Ishikawa (cell line): Measurements from ENCODE around the gene VPS39.

ENCODE experiments used
- CEBPB ChIP-seq: IDR thresholded peaks from 2 replicates; pipeline ENCODE4 v1.6.1; 2012
- CREB1 ChIP-seq: IDR thresholded peaks from 2 replicates; pipeline ENCODE4 v1.6.1; 2012; ENCODE audit warnings: low read depth
- EGR1 ChIP-seq: IDR thresholded peaks from 2 replicates; pipeline ENCODE4 v1.6.1; 2012
- EP300 ChIP-seq: IDR thresholded peaks from 2 replicates; pipeline ENCODE4 v1.6.1; 2012; ENCODE audit warnings: borderline replicate concordance
- FOXM1 ChIP-seq: IDR thresholded peaks from 2 replicates; pipeline ENCODE4 v1.6.1; 2012; ENCODE audit warnings: low read depth, borderline replicate concordance
- NFIC ChIP-seq: IDR thresholded peaks from 2 replicates; pipeline ENCODE4 v1.6.1; 2012
- RAD21 ChIP-seq: IDR thresholded peaks from 2 replicates; pipeline ENCODE4 v1.6.1; 2012; ENCODE audit warnings: low read depth
- REST ChIP-seq: IDR thresholded peaks from 2 replicates; pipeline ENCODE4 v1.6.1; 2012; ENCODE audit warnings: low read depth, mild to moderate bottlenecking
- TAF1 ChIP-seq: IDR thresholded peaks from 2 replicates; pipeline ENCODE4 v1.6.1; 2012; ENCODE audit warnings: low read depth, mild to moderate bottlenecking
- TCF12 ChIP-seq: IDR thresholded peaks from 2 replicates; pipeline ENCODE4 v1.6.1; 2012; ENCODE audit warnings: low read depth
- TEAD4 ChIP-seq: IDR thresholded peaks from 2 replicates; pipeline ENCODE4 v1.6.1; 2012
- USF1 ChIP-seq: IDR thresholded peaks from 2 replicates; pipeline ENCODE4 v1.6.1; 2012
- YY1 ChIP-seq: IDR thresholded peaks from 2 replicates; pipeline ENCODE4 v1.6.1; 2012; ENCODE audit warnings: low read depth
- ZBTB7A ChIP-seq: IDR thresholded peaks from 2 replicates; pipeline ENCODE4 v1.6.1; 2012; ENCODE audit warnings: low read depth
- TF ChIP-seq, protein P1 (sequence below): IDR thresholded peaks from 2 replicates; pipeline ENCODE4 v1.6.1; 2012

VPS39 gene

GRCh38 chr15:42166225-42166940, 41.7 kb downstream of the VPS39 start:
- TF ChIP-seq REST, result no peak
- TF ChIP-seq, protein P1, sequence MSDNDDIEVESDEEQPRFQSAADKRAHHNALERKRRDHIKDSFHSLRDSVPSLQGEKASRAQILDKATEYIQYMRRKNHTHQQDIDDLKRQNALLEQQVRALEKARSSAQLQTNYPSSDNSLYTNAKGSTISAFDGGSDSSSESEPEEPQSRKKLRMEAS, result no peak
- TF ChIP-seq CREB1, result no peak
- TF ChIP-seq EGR1, result no peak
- no peak for TF ChIP-seq USF1
- no peak for TF ChIP-seq TAF1
- TF ChIP-seq TCF12, result no peak
- TF ChIP-seq RAD21, result no peak
- TF ChIP-seq EP300, result no peak
- no peak for TF ChIP-seq ZBTB7A
- TF ChIP-seq TEAD4, result no peak
- TF ChIP-seq CEBPB, result no peak
- no peak for TF ChIP-seq YY1

DNA sequence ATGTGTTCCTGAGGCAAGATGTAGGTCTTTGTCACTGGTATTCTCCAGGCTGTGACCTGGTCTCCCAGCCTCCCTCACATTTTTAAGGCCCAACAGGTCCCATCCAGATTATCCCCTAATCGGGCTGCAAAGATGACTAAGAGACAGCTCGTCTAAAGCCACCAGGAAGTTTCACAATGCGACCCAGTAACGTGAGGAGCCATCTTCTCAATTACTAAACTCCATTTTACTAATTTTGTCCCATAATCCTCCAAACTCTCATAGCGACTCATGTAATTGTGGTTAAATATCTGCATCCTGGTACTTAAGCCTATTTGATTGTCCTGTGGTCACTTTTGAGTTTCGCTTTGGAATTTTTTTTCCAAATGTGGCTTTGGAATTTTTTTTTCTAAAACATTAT, 43.0 kb downstream of the VPS39 start:
- TF ChIP-seq YY1, result no peak
- TF ChIP-seq EGR1, result no peak
- no peak for TF ChIP-seq ZBTB7A
- no peak for TF ChIP-seq REST
- no peak for TF ChIP-seq TEAD4

GRCh38 chr15:42163947-42164550, 44.1 kb downstream of the VPS39 start:
- no peak for TF ChIP-seq USF1
- no peak for TF ChIP-seq REST
- TF ChIP-seq EP300, result no peak
- no peak for TF ChIP-seq TCF12
- no peak for TF ChIP-seq CEBPB
- no peak for TF ChIP-seq TEAD4
- no peak for TF ChIP-seq FOXM1
- no peak for TF ChIP-seq ZBTB7A
- no peak for TF ChIP-seq CREB1
- TF ChIP-seq, protein P1, result no peak
- no peak for TF ChIP-seq TAF1
- TF ChIP-seq NFIC, result no peak
- no peak for TF ChIP-seq EGR1
- no peak for TF ChIP-seq RAD21
- TF ChIP-seq YY1, result no peak

- no peak for TF ChIP-seq ZBTB7A
- no peak for TF ChIP-seq USF1
- TF ChIP-seq TCF12, result no peak
- TF ChIP-seq EGR1, result no peak
- TF ChIP-seq, protein P1, result no peak
- TF ChIP-seq RAD21, result no peak
- no peak for TF ChIP-seq CEBPB
- no peak for TF ChIP-seq CREB1
- TF ChIP-seq FOXM1, result no peak
- TF ChIP-seq TEAD4, result no peak
- TF ChIP-seq TAF1, result no peak
Observed at GRCh38 chr15:42163291-42163690, 44.8 kb downstream of the VPS39 start.
